HG03064 (cell line): ENCODE results near the gene HMCN1.

ENCODE experiments used
- ATAC-seq: cut with Tn5 transposase; IDR thresholded peaks from one replicate; pipeline ENCODE4 v1.9.1; 2021; ENCODE audit warnings: low read depth; ENCODE audit not compliant: unreplicated experiment

HMCN1 gene

GRCh38 chr1:185895208-185895900 is 161.2 kb downstream of the HMCN1 start:
- no peak for ATAC-seq

GRCh38 chr1:185896863-185897262 is 162.7 kb downstream of the HMCN1 start:
- ATAC-seq: no peak

GRCh38 chr1:185906186-185906585 is 172.0 kb downstream of the HMCN1 start:
- no peak for ATAC-seq

GRCh38 chr1:185907246-185907645 is 173.1 kb downstream of the HMCN1 start:
- ATAC-seq: no peak

- ATAC-seq: no peak
These were observed 177.8 kb downstream of the HMCN1 start for GRCh38 chr1:185911978-185912377.

GRCh38 chr1:185912504-185912903 is 178.3 kb downstream of the HMCN1 start:
- ATAC-seq: no peak

- ATAC-seq: no peak
These were observed 179.9 kb downstream of the HMCN1 start for GRCh38 chr1:185914089-185914488.

- ATAC-seq: no peak
These were observed 182.7 kb downstream of the HMCN1 start for GRCh38 chr1:185916861-185917260.

- no peak for ATAC-seq
These were observed 183.5 kb downstream of the HMCN1 start for GRCh38 chr1:185917646-185918045.

- no peak for ATAC-seq
These were observed 186.4 kb downstream of the HMCN1 start for GRCh38 chr1:185920602-185921001.

GRCh38 chr1:185921636-185922035 is 187.4 kb downstream of the HMCN1 start:
- no peak for ATAC-seq

- no peak for ATAC-seq
These were observed 192.4 kb downstream of the HMCN1 start for GRCh38 chr1:185926588-185926987.

- no peak for ATAC-seq
These were observed 195.6 kb downstream of the HMCN1 start for GRCh38 chr1:185929776-185930175.

- no peak for ATAC-seq
These were observed 197.2 kb downstream of the HMCN1 start for GRCh38 chr1:185931438-185931837.

GRCh38 chr1:185933580-185933979 is 199.4 kb downstream of the HMCN1 start:
- no peak for ATAC-seq

- ATAC-seq: no peak
These were observed 200.4 kb downstream of the HMCN1 start for GRCh38 chr1:185934476-185935189.

GRCh38 chr1:185935360-185935759 is 201.2 kb downstream of the HMCN1 start:
- no peak for ATAC-seq

GRCh38 chr1:185936641-185937040 is 202.4 kb downstream of the HMCN1 start:
- no peak for ATAC-seq

- ATAC-seq: no peak
These were observed 204.2 kb downstream of the HMCN1 start for GRCh38 chr1:185938396-185938795.

- no peak for ATAC-seq
These were observed 205.0 kb downstream of the HMCN1 start for GRCh38 chr1:185939142-185939541.

GRCh38 chr1:185942961-185943360 is 208.8 kb downstream of the HMCN1 start:
- no peak for ATAC-seq

- no peak for ATAC-seq
These were observed 222.7 kb downstream of the HMCN1 start for GRCh38 chr1:185956881-185957280.
